Fibroblast of the aortic adventitia (primary cell): ENCODE measurements around the gene WEE2. TPM values are rescaled to one million over a fixed set of nuclear protein-coding genes. Genes with fewer than 3 reads are reported as not detected.

Experiments used
- DNase-seq: peaks from one replicate; pipeline ENCODE4 v3.0.0-alpha.2; 2010; ENCODE audit warnings: low read depth
- H3K4me3 ChIP-seq: 2 replicates; pipeline ENCODE4 v1.5.1; 2011; ENCODE audit warnings: low read depth, mild to moderate bottlenecking, control low read depth, low read length, moderate library complexity
- total RNA-seq: library from RNA; depleted of rRNA; stranded (reverse); fragments of >200 nt; gene quantifications from 2 replicates; pipeline ENCODE4 v1.2.3, GENCODE V29; 2012; ENCODE audit warnings: low replicate concordance
- TF ChIP-seq, protein P1 (sequence below): IDR thresholded peaks from 2 replicates; pipeline ENCODE4 v1.5.1; 2011; ENCODE audit warnings: mild to moderate bottlenecking, low read length, control low read depth, inconsistent platforms; ENCODE audit not compliant: insufficient read depth

The WEE2 gene
- total RNA-seq, 1 donor: under 0.01 TPM

DNA sequence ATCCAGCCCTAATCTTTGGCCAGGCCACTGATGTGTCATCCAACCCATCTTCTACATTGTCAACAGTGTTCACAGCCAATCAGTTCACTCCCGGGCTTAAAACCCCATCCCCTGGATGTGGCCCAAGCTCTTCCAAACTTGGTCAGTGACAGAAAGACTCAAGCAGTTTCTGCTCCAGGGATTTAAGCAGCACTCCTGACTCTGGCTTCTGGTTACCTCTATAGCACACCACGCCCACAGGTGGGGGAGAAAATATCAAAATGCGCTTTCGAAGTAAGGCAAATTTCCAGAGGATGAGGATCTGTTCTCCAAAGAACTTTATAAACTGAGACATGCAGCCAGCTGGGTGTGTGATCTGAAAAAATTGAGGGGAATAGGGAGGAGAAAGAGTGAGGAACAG, 42.1 kb upstream of the WEE2 start:
- DNase-seq: no peak
- TF ChIP-seq, protein P1, sequence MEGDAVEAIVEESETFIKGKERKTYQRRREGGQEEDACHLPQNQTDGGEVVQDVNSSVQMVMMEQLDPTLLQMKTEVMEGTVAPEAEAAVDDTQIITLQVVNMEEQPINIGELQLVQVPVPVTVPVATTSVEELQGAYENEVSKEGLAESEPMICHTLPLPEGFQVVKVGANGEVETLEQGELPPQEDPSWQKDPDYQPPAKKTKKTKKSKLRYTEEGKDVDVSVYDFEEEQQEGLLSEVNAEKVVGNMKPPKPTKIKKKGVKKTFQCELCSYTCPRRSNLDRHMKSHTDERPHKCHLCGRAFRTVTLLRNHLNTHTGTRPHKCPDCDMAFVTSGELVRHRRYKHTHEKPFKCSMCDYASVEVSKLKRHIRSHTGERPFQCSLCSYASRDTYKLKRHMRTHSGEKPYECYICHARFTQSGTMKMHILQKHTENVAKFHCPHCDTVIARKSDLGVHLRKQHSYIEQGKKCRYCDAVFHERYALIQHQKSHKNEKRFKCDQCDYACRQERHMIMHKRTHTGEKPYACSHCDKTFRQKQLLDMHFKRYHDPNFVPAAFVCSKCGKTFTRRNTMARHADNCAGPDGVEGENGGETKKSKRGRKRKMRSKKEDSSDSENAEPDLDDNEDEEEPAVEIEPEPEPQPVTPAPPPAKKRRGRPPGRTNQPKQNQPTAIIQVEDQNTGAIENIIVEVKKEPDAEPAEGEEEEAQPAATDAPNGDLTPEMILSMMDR: no peak
- no peak overlapping the region for H3K4me3 ChIP-seq

GRCh38 chr7:141668853-141669252, 39.3 kb upstream of the WEE2 start:
- no peak for DNase-seq
- H3K4me3 ChIP-seq: no peak overlapping the region
- TF ChIP-seq, protein P1: no peak

DNA sequence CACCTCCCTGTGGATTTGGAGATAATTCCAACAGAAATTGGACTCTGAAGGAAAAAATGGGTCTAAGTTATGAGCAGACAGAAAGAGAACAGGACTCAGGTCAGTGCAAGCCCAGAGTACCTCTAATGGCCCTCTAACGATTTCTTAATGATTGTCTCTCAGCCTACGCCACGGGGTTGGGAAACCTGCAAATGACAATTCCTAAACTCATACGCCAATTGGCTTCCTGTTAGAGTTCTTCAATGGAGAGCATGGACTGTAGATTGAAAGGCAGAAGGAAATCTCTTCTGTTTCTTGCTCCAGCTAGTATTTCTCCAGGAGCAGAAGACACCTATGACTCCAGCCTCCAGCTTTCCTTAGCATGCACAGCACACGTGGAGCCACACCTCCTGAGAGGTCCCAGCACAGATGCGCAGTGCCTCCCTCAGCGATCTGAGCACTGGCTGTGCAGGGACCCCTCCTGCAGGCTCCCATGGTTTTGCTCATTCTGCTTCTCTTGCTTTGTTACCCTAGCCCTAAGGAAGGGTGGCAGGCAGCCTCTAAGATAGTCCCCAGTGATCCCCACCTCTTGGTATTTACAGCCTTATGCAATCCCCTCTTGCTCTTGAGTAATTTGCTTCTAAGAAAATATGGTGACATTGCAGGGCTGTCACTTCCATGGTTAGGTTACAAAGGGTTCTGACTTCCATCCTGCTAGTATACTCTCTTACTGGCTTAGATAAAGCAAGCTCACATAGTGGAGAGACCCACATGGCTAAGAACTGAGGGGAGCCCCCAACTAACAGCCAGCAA, 36.3 kb upstream of the WEE2 start:
- H3K4me3 ChIP-seq: no peak overlapping the region
- TF ChIP-seq, protein P1: no peak
- DNase-seq: no peak

DNA sequence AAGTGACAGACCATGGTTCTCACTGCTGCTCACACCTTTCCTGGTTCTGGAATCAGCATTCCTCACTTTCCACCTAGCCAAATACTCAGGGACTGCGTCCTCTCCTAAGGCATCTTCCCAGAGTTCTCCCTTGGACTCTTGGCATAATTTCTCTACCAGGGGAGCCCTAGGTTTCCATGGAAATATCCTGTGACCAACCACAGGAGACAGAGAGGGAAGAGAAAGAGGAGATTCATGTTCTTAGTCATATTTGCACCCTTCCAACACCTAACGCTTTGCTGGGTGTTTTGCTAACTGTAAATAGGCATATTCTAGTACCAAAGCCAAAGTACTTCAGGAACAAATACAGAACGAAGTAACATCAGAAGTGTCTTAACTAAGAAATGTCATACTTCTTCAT, 34.8 kb upstream of the WEE2 start:
- TF ChIP-seq, protein P1: no peak
- no peak overlapping the region for H3K4me3 ChIP-seq
- no peak for DNase-seq

DNA sequence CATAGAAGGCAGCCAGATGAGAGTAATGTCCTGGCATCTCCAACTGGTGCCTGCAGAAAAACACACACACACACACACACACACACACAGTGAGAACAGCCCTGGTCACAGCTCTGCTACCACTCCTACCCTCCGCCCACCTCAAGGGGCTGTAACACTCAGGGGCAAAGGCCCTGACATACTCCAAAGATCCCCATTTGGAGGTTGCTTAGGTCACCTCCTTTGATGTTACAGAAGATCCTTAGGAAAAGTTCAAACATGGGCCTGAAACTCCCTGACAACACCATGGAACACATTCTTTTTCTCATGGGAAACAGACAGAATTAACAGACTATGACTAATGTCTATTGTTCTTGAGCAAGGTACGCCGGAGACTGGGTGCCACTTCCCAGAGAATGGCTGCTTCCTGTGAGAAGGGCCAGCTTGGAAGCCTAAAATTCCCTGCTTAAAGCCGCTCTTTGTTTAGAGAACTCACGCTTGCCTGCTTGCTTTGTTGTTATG, 33.9 kb upstream of the WEE2 start:
- peak; percentile 57 for DNase-seq
- TF ChIP-seq, protein P1: no peak
- H3K4me3 ChIP-seq: no peak overlapping the region

GRCh38 chr7:141674702-141675101, 33.5 kb upstream of the WEE2 start:
- TF ChIP-seq, protein P1: no peak
- no peak overlapping the region for H3K4me3 ChIP-seq
- no peak for DNase-seq
